ENCODE data around the gene CELF1.

CELF1 gene

GRCh38 chr11:47552566-47553405 is at the start of gene CELF1:
Gene CELF1 (minus strand): TSS chr11:47553132. CDS start chr11:47499523, 53,609 bp downstream.
- peak; percentile 70 for DNase-seq (ENCODE audit: low read depth, low spot score)

DNA sequence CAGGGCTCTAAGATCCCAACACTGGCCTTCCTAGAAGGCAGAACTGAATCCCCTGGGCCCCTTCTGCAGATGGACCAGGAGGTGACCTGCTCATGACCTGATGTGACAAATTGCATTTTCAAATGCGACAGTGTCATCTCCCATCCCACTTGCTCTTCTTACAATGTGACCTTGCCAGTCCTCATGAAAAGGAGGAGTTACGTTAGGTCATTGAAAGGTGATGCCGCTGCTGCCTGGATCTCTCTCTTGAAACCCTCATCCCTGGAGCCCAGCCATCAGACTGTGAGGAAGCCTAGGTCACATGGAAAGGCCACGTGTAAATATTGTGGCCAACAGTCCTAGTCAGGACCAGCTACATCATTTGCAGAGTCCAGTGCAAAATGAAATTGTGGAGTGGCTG is 47.0 kb upstream of the CELF1 start:
- no peak for DNase-seq (ENCODE audit: low read depth, low spot score)

- no peak for DNase-seq (ENCODE audit: low read depth, low spot score)
These were observed 43.0 kb upstream of the CELF1 start for GRCh38 chr11:47595967-47596366.

DNA sequence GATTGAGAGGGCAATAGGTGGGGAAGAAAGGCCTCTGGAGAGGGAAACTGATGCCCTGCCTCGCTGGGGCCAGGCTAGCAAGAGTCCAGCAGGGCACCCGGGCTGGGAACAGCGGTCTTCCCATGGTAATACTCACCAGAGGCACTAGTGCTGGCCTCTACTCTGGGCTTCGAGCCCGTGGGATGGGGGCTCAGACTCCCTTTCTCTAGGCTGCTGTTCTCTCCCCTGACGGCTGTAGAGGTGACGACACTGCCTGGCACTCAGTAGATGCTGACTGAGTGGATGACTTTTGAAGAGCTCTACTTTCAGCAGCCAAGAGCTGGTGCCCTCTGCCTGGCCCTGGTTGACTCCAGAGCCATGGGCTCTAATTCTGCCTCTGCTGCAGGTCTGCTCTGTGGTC is 42.1 kb upstream of the CELF1 start:
- no peak for DNase-seq (ENCODE audit: low read depth, low spot score)

DNA sequence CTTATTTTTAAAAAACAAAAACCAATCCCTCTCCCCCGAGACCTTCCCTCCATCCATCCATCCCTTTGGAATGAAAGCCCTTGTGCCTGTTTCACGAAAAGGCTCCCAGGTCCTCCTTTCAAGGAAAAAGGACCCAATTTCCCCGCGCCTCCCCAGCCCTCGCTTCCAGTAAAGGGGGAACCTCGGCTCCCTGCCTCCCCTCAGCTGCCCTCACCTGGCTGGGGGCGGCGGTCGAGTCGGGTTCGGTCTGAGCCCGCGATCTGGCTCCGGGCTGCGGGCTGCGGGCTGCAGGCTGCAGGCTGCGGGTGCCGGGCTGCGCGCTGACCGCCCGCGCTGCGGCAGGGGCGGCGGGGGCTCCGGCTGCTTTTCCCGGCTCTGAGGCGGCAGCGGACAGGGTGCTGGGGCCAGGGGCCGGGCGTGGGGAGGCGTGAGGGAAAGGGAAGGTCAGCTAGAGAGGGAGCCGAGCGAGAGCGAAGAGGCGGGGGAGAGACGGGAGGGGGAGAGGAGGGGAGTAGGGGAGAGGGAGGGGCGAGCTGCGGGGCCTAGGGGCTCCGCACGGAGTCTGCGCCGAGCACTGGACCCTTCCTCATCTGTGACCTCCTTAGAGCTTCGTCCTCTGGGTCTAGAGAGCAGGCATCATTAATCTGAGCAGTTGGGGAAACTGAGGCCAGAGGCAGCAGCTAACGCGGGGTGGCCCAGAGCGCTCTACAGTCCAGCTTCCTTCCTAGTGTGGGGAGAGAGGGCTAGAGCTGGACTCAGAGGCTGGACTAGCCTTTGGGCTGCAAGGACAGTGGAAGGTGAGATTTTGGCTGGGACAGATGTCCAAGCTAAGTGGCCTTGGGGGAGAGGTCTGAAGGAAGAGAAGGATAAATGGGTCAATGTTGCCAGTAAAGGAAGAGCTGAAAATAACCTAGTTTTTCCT is 41.3 kb upstream of the CELF1 start, which contains the start of gene C1QTNF4:
Gene C1QTNF4 (minus strand): TSS at position 478 of the 922 bp plus-strand sequence. CDS start 3,601 bp downstream, outside the sequence.
- DNase-seq (ENCODE audit: low read depth, low spot score), result no peak

DNA sequence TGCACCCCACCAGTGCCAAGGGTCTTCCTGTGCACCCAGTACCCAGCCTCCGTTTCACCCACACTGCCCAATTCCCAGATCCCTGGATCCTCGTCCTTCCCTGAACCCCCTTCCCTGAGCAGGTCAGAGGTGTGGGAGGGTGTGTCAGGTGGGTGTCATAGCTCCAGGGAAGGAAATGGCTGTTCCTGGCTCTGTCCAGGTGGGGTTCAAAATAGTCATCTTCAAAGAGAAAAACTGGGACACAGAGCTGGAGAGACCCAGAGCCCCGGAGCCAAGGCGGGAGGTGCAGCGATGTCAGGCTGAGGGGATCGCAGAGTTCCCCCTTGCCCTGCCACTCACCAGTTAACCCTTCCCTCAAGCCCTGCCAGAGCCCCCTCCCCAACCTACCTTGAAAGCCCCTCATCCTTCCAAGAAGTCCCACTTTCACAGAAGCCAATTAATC is 40.6 kb upstream of the CELF1 start:
- no peak for DNase-seq (ENCODE audit: low read depth, low spot score)

DNA sequence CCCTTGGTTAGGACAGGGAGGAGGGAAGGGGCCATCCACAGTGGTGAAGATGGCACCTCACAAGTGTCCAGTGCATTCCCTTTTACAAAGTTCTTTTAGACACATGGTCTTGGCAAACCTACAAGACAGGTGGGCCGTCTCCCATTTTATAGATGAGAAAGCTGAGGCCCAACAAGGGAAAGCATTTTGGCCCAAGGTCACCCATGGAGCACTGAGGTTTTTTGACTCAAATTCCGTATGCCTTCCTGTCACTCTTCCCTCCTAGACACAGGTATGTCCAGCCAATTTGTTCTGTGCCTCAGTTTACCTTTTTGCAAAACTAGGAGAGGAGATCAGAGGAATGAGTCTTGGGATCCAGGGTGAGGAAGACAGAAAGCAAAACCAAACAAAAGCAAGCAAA is 40.0 kb upstream of the CELF1 start:
- DNase-seq (ENCODE audit: low read depth, low spot score), result no peak

GRCh38 chr11:47592251-47592650 is 39.3 kb upstream of the CELF1 start:
- DNase-seq (ENCODE audit: low read depth, low spot score), result no peak

DNA sequence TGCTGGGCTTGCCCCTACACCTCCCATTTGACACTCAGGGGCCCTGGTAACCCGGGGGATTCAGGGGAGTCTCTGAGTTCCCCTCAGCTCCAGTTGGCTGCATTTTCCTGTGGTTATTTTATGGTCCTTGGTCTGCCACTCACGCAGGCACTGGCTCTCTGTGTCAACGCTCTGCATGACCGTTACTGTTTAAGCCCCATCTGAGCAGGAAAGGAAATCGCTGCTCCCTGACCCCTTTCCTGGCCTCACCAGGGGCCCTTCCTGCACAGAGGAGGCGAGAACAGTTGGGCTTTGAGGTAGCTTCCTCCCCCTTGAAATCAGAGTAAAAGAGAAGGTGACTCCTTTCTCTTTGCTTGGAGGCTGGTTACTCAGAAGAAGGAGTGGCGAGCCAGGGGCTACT is 38.8 kb upstream of the CELF1 start:
- DNase-seq (ENCODE audit: low read depth, low spot score), result no peak

GRCh38 chr11:47589977-47590861 is 37.3 kb upstream of the CELF1 start:
- DNase-seq (ENCODE audit: low read depth, low spot score), result no peak

DNA sequence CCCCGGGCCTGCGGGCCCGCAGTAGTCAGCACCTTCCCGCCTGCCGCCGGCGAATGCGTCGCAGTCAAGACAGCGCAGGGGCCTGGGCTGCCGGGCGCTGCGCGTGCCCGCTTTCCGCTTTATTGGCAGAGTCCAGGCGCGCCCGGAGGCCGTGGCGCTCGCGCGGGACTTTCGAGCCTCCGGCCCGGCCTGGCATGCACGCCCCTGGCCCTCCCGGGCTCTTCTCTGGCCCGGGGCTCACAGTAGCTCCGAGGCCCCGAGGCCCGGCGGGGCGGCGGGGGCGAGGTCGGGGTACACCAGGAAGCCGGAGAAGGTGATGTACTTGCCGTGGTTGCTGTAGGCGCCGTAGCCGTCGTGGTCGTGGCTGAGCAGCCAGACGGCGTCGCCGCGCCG is 36.6 kb upstream of the CELF1 start:
- no peak for DNase-seq (ENCODE audit: low read depth, low spot score)

- no peak for DNase-seq (ENCODE audit: low read depth, low spot score)
These were observed 36.2 kb upstream of the CELF1 start for GRCh38 chr11:47589118-47589517.

DNA sequence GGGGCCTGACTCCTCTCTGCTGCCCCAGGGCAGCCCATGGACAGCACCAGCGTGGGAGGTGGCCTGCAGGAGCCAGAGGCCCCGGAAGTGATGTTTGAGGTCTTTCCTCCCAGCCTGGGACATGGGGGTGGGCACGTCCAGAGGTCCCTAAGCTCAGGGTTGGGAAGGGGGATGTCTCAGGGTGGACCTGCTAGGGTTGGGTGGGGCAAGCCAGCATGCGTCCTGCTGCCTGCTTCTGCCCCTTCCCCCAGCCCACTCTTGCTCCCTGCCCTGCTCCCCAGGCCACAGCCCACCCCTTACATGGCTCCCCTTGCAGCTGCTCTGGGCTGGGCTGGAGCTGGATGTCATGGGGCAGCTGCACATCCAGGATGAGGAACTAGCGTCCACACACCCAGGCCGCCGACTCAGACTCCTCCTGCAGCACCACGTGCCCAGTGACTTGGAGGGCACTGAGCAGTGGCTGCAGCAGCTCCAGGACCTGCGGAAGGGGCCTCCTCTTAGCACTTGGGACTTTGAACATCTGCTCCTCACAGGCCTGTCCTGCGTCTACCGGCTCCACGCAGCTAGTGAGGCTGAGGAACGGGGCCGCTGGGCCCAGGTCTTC is 34.9 kb upstream of the CELF1 start:
- no peak for DNase-seq (ENCODE audit: low read depth, low spot score)

DNA sequence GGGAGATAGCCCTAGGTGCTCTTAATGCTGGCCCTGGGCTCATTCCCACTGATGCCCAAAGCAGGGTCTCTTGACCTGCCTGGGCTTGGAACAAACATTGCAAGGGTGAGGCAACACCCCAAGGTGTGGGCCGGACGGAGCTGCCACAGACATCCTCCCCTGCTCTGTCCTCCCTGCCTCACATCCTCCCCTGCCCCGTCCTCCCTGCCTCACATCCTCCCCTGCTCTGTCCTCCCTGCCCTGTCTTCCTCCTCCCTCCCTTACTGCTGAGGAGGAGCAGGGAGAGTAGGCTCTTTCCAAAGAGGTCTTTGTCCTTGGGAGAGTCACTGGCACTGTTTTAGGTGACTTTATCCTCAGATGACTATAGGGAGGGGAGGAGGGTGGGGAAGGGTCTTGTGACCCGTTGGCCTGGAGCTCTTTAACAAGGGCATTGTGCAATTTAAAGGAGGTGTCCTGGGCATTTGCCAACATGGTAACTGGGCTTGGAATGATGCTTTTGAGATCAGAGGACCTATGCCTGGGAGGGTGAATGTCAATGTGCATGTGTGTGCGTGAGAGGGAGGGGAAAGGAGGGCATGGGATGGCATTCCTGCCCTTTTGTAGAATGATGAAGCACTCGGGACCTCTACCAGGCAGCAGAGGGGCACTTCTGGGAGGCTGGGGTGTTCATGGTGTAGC is 34.2 kb upstream of the CELF1 start:
- no peak for DNase-seq (ENCODE audit: low read depth, low spot score)

DNA sequence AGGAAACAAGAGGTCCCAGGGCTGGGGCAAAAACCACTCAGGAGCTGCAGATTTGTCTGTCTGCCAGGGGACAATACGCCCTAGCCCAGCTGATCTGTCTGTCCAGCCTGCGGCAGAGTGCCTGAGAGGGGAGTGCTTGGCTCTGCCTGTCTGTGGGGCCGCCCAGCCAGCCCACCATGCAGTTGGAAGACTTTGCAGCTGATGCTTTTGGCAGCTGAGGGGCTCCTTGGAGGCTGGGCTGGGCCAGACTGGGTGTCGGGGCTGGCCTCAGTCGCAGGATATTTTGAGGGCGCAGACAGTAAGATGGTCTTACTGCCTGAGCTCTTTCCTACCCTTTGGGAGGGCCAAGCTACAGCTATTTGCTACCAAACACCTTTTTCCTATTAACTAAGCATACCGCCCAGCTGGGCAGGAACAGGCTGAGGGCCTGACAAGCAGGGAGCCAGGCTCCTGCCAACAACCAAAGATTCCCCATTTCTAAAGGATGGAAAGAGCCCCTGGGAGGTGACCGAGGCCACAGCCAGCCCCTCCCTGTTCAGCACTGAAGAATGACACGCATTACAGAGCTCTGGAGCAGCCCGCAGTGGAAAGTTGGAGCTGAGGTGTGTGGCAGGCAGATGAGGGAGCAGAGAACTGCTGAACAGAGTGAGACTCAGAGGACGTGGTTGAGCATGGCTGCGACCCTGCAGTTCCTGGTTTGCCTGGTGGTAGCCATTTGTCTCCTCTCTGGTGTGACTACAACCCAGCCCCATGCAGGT is 33.3 kb upstream of the CELF1 start, which contains the start of gene FAM180B:
Gene FAM180B (plus strand): TSS at position 581 of the 758 bp plus-strand sequence. CDS start 91 bp downstream, at position 672.
- DNase-seq (ENCODE audit: low read depth, low spot score), result no peak

- DNase-seq (ENCODE audit: low read depth, low spot score), result no peak
These were observed 30.9 kb upstream of the CELF1 start for GRCh38 chr11:47583844-47584243.

GRCh38 chr11:47578524-47579494 is 25.9 kb upstream of the CELF1 start, which contains the start of the genes KBTBD4 and NDUFS3:
Gene KBTBD4 (minus strand): TSS chr11:47578970. CDS start chr11:47578951, 19 bp downstream.
Gene NDUFS3 (plus strand): TSS chr11:47579074. CDS start chr11:47579092, 18 bp downstream.
- peak; percentile 75 for DNase-seq (ENCODE audit: low read depth, low spot score)

DNA sequence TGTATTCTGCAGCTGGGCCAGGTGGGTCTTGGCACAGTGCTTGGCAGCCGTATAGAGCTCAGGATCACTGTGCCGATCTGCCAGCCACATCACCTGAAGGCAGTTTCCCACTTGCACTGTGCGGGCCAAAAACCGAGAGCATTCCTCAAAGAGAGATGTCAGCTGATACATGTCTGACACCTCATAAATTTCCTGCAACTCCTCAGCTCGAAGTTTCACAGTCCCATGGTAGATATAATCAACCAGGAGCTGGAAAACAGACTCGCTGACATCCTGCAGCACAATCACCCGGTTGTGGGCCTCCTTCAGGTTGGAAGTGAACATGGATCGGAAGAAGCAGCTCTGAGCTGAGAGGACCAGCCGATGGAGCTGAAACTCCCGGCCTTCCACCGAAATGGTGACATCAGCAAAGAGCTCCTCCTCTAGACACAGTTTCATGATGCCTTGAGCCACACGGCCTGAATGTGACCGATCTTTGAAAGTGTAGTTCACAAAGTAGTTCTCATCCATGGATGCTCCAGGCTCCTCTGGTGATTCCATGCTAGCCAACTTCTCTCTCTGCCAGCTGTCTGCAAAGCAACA is 24.6 kb upstream of the CELF1 start:
- DNase-seq (ENCODE audit: low read depth, low spot score), result no peak
